ENCODE measurements around the gene TMED8.
"Not testable (repeated sequence)": the region's sequence is repeated elsewhere in the genome, so short reads cannot be mapped to it uniquely, and the experiment has no call there.

TMED8 gene

DNA sequence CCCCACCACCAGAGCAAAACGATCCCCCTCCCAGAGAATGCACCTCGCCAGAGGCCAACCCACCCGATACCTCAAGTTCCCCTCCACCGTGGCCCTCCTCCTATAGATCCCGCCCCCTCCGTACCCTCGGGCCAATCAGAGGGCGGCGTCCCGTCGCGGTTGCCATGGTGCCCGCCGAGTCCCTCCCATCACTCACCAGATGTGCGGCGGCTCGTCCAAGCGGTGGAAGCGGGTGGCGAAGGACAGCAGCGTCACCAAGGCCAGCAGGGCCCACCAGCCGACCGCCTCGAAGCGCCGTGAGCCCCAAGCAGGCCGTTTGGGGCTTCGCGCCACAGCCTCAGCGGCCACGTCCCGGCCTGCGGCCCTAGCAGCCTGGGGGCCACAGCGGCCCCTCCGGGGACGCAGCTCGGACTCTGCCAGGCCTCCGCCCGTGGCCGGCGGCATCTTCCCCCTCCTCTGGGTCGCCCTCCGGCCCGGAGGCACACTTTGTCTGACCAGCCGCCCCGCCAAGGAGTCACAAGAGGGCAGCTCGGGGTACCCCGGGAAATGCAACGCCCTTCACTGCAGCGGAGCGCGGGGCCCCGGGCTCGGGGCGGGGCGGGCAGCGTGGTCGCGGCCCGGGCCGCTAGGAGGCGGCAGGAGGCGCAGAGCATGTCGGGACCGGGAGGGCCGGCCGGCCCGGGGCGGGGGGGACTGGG lies 56.5 kb downstream of the TMED8 start, which contains the start of gene POMT2:
POMT2 (minus strand) TSS at position 646 of the 698 bp plus-strand sequence; CDS start at position 444, 202 bp downstream.
- peak; percentile 89 to 95 for DNase-seq

DNA sequence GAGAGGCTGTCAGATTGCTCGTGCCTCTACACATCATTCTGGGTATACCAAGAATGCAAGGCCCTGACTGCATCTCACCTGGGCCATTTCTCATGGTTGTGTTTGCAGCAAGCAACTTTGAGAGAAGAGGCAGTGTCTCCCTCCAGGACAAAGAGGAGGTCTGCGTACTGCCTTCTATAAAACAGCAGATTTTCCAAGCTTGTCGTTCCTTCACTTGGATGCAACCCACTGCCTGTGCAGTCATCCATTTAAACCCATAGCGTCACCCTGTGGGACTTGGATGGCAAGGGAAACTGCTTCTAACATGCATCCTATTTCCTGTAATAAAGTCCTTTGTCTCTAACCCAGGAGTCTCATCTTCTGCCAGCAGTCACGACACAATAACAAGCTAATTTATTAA lies 57.5 kb downstream of the TMED8 start:
- DNase-seq = no peak

DNA sequence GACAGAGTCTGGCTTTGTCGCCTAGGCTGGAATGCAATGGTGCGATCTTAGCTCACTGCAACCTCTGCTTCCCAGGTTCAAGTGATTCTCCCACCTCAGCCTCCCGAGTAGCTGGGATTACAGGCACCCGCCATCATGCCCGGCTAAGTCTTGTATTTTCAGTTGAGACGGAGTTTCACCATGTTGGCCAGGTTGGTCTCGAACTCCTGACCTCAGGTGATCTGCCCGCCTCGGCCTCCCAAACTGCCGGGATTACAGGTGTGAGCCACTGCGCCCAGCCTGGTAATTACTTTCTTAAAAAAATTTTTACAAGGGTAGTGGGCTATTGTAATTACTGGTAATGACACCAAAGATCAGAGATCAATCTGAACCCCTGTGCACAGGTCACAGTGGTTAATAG lies 58.1 kb downstream of the TMED8 start:
- not testable (repeated sequence) for DNase-seq

DNA sequence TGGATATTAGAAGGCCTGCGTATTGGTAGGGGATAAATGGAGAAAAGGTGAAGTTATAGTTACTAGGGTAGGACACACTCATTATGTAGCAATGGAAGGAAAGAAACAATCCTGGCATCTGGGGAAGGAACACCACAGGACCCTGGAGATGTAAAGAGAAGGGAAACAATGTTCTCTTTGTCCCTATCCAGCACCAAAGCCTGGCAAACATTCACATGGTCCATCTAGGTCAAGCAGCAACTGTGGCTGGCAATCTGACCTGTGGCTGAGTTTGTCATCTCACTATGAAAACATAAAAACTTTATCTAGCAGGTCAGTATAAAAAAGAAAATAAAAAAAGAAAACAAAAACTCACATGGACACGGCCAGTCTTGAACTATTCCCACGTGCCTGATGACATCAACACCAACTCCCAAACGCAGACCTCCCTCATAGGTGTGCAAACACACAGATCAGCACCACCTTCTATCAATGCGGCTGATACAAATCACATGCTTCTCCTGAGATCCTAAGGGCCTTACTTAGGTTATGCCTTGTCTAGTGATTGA lies 58.8 kb downstream of the TMED8 start:
- DNase-seq = no peak

DNA sequence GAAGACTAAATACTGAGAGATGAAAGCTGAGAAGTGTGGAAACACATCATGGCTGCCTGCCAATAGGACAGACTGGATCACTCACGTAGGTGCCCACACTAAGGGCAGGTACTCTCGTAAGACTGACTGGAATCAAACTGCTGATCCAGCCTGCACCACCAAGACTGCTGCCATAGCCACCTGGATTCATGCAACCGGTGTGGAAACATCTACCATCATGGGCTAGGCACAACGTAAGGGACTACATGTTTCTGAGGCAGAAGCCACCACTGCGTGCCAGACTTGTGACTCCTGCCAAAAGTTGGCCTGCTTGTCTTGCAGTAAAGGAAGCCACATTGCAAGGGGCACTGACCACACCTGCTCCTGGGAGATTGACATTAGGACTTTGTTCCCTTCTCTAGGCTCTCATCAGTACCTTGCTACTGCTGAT lies 60.0 kb downstream of the TMED8 start:
- DNase-seq = no peak

DNA sequence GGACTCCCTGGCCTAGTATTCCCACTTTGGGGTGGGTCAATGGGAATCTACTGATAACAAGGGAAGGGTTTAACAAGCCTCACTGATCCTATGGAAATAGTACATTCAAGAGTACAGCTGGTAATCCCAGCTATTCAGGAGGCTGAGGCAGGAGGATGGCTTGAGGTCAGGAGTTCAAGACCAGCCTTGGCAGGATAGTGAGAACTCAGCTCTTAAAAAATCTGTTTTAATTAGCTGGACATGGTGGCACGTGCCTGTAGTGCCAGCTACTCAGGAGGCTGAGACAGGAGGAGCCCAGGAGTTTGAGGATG lies 60.7 kb downstream of the TMED8 start:
- no peak for DNase-seq

DNA sequence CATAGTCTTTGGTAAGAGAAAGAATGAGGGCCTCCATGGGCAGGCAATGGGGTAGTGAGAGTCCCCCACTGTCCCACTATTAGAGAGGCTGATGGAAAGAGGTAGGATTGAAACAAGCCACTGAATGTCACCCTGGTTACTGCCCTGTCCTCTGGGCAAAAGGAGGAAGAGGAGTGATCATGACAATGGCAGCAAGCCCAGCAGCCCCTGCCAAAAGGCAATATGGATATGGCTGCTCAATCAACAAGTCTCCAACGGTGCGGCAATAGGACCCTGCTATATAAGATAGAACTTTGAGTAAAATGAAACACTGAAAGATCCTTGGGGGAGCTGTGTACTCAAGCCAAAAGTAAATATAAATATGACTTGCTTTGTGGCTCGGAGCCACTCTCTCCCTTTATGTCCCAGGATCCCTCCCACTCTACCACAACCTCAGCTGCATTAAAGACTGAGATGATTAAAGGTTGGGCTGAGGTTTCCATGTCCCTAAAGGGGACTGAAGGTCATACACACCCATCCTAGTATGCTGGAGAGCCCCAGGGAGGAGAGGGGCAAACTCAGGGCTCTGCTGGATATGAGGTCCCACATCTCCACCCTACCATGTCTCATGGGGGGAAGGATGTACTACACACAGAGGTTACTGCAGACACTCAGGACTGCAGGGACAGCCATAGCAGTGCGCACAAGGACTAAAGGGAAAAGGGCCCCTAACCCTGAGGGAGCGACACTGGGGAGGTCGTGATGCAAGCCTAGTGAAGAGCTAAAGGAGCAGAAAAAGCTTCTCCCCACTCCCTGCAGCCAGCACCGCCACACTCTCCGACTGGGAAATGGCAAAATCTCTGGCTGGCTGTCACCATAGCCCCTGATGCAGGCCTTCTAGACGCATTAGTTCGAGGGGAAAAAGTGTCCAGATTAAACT lies 62.1 kb downstream of the TMED8 start:
- peak in 1 of 2 experiments; percentile 22 for DNase-seq

DNA sequence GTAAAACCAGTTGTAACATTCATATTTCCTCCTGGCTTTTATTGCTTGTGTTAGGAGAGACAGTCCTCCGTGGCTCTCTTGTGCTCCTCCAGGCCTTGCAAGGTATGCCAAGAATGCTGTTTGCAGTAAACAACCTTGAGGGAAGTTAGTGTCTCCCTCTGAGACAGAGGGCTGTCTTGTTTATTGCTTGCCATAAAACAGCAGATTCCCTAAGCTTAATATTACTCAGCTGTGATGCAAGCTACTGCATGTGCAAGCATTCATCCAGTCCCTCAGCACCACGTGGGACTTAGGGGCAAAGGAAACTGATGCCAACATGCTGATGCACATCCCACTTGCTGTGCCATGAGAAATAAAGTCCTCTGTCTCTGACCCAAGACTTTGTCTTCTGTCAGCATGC lies 62.9 kb downstream of the TMED8 start:
- DNase-seq = no peak

DNA sequence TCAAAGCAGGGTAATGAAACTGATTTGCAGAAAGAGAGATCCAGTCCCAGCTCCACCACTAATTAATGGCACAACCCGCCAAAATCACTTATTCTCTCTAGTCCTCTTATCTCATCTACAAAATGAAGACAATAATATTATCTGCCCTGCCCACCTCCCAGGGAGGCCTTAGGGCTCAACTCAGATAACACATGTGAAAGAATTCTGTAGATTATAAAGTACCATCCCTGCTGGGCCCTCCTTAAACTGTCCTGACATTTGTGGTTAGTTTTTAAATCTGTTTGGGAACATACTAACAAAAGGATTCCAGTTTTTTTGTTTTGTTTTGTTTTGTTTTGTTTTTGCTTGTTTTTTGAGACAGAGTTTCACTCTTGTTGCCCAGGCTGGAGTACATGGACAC lies 63.5 kb downstream of the TMED8 start:
- DNase-seq = no peak

DNA sequence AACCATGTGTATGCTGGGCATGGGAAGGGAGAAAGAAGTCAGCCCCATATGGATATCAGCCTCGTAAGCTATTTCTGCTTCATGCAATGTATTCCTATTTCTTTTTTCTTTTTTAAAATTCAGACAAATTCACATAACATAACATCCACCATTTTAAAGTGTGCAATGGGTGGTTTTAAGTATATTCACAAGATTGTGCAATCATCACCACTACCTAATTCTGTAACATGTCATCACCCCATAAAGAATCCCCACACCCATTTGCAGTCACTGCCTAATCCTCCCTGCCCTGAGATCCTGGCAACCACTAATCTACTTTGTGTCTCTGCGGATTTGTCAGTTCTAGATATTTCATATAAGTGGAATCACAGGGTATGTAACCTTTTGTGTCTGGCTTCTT lies 65.7 kb downstream of the TMED8 start:
- no peak for DNase-seq

DNA sequence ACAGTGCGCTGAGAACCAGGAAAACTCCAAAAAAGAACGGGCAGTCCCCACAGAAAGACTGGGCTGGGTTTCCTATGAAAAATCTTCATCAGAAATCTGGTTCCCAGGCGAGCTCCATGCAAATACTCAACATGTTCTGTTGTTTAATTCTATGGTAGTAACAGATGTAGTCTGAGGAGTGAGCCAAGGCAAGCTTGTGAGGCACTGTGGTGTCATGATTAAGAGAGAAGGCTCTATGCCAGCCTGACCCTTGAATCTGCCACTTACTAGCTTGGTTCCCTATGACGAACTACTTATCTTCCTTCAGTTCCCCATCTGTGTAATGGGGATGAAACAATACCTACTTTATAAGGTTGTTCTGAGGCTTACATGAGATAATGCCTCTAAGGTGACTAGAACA lies 66.9 kb downstream of the TMED8 start:
- DNase-seq = no peak

DNA sequence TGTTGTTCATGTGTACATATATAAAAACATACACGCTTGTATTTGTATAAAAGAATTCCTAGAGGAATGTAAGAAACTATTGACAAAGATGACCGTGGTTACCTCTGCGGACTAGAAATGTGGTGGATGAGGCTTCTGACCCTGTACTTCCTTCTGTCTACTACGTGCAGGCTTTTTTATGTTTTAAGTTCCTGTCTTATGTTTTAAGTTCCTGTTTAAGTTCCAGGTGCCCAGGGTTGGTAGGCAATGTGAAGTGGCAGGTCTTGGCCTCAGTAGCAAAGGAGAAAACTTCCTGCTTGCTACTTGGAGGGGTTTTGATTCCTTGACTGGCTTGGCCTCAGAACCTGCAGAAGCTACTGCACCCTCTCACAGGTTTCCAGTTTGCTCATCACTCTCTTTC lies 67.8 kb downstream of the TMED8 start:
- no peak for DNase-seq

DNA sequence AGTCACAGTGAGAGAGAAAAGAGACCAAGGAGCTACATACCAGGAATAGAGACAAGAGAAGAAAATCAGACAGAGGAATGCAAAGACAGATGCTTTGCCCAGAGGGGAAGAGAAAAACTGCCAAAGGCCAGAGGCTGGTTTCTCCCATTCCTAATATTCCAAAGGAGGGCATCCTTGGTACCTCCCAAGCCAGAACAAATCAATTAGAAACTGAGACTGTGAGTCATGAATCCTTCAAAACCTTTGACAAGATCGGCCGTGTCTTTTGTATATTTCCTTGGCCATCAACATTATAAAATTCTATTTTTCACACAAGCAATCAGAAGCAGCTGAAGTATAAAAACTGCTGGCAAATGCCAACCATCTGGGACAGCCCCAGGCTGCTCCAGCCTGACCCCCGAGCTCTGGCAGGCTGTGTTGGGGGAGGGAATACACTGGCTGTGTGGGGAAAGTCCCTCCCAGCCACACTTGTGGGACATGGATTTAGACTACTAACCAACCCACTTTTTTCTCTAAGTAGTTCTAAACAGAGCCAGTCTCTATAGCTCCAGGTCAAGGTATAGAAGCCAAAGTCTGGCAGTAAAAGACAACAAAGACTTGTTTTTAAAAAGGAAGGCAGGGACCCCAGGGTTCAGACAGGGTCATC lies 69.9 kb downstream of the TMED8 start:
- no peak for DNase-seq

DNA sequence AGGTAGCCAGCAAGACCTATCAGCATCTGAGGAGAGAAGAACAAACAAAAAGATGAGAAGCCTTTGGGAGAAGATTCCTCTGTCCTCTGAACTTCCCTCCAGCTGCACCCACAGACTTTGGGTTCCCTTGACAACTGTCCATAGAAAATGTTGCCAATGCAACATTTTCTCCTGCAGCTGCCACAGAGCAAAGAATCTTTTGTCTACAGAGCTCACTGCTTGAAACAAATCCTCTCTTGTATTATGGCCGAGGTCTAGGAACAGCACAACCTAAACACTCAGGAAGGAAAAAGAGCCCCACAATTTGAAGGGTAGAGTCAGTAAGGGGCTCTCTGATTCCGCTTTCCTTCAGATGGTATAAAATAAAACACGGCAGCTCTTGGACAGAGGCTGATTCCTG lies 70.5 kb downstream of the TMED8 start:
- no peak for DNase-seq

DNA sequence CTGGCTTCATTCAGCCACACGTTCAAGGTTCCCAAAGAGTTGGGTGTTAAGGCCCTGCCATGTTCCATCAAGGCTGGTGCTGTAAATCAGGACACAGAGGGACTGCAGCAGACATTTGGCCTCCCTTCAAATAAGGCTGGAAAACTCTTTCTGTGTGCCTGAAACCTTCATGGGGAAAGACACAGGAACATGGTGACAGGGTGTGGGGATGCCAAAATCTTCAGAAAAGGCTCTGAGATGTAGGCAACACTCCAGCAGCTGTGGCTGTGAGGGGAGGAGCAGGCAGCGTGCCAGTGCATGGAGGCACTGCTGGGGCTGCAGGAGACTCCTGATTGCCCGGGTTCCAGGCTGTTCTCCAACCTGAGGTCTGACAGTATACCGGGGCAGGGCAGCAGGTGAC lies 71.2 kb downstream of the TMED8 start:
- DNase-seq = no peak

DNA sequence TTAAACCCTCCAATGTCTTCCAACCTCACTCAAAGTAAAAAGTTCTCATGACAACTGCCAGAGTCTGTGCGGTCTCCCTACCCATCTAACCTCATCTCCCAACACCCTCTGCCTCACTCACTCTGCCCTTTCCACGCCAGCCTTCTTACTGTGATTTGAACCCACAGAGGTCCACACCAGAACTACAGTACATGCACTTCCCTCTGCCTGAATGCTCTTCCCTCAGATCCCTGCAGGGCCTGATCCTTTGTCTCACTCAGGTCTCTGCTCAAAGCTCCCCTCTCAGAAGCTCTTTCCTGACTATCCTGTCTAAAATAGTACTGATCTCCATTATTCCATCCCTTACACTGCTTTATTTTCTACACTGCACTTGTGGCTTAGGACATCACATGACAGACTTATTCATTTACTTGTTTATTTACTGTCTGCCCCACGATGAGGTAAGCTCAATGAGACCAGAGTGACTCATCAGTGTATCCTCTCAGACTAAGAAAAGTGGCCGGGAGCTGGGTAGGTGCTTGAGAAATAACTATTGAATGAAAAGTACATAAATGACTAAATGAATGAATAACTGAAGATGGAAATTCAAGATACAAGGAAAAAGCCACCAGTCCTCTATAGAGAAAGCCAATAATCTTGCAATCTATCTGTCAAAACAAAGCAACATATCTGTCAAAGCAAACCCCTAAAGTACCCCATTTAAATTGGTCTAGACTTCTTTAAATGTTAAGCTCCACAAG lies 73.3 kb downstream of the TMED8 start:
- peak in 1 of 2 experiments; percentile 29 for DNase-seq

DNA sequence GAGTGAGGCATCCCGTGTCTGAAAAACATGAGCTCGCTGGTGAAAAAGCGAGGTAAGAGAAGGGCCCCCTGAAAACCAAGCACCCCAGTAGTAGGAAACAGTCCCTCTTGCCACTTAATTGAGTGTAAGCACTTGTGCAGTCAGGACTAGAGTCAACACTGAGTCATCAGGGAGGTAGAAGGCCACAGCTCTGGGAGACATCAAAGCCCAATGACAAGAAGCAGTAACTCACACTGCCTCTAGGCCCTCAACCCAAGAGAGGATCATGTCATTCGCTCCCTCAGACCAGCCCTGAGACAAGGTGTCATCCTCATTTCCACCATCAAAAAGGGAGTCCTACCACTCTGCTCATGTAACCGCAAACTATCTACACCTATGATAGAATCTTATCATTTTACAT lies 74.0 kb downstream of the TMED8 start:
- no peak for DNase-seq

DNA sequence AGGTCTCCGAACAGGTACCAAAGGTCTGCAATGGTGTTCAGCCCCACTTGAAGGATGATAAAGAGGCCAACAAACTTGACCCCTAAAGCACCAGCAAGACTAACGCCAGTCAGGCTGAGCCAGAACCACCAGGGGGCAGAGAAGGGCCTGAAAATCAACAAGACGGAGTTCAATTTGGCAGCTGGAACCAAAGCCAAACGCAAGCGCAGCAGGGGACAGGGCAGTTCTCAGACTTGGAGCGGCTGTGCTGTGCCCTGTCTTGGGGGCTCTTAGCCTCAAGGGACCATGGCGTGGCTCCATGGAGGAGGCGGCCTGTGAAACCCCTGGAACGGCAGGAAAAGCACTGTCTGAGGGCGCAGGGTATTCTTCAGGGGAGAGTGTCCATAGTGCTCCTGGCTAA lies 75.8 kb downstream of the TMED8 start:
- DNase-seq = peak; percentile 47 to 53

DNA sequence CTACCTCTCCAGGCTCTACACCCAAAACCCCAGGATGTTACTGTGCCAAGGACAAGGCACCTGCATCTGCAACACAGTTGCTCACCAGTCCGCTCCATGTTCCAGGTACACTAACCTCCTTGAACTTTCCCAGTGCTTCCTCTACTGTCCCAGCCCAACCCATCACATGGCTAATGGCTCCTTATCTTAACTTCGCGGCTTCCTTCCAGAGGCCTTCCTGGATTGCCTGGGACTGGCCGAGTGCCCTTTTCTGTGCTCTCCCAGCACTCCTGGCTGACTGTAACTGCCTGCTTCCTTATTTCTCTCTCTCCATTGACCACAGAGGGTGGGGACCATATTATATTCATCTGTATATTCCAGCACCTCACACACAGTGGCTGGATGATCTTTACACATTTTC lies 77.1 kb downstream of the TMED8 start:
- DNase-seq = no peak

DNA sequence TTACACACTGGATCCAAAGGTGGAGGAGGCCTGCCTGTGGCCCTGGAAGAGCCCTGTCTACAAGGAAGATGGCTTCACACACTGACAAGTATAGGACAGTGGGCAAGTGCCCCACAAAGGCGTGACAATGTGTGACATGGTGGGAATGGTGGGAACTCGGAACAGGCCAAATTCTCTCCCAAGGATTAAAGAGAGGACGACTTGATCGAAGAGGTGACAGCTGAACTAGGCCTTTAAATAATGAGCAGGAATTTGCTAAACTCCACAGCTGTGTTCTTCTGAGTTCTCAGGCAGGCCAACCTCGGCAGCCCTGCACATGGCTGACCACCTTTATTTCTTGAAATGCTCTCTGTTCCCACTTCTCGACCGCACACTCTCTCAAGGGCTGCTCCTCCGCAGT lies 80.0 kb downstream of the TMED8 start:
- no peak for DNase-seq

DNA sequence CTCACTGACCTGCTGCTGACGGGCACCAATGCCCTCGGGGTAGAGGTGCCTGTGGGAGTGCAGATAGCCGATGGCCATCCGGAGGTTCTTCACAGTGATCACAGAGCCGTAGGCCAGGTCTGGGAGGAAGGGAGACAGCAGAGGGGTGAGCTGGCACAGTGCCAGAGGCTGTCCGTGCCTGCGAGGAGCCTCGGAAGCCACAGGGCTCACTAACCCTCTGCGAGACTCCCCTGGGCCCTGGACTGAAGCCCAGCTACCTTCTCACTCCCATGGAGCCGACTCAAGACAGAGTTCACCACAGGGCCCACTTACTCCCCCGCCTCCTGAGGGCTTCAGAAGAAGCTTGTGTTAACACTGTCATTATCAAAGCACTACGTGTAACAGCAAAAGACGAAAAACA lies 80.7 kb downstream of the TMED8 start:
- DNase-seq = no peak

DNA sequence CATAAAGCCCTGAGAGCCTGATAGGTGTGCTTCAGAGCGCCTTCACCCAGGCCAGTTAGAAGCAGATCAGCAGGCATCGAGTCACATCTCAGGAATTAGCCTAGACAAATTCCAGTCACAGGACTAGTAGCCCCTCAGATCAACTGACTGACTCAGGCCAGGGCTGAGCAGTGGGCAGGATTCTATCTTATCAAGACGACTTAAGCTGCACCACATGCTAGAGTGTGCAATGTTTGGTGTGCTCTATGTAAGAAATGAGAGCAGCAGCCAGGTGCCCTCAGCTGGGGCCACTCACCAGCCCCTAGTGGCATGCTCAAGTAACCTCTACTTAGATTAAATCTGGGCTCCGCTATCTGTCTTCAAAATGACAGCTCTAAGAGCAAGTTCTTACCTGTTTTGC lies 86.2 kb downstream of the TMED8 start:
- no peak for DNase-seq

DNA sequence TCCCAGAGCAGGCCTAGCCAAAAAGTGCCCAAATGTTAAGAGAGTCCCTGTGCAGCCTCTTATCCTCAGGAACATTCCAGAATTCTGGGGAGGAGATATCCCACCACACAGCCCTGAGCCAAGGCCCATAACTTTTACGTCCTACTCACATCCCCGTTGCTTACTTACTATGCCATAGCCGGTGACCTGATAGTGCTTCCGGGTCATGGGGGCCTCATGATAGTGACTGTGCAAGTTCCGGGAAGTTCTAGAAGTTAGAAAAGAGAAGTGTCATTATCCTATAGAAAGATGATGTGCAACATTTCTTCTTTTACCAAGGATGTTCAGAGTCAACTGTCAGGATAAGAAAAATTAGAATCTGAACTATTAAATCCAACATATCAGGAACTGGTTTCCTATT lies 90.3 kb downstream of the TMED8 start:
- DNase-seq = no peak

Measured in NCI-H2081 (cell line).